Panc1 (cell line): ENCODE results near the gene ZNF354C. TPM values are rescaled to one million over a fixed set of nuclear protein-coding genes. Genes with fewer than 3 reads are reported as not detected.

Experiments
- ATAC-seq: fragments of 200-7000 bp; cut with Tn5 transposase; 2 replicates; pipeline ENCODE4 v1.9.1; 2020; ENCODE audit warnings: mild to moderate bottlenecking, moderate library complexity
- BruUV-seq: library from RNA; stranded (reverse); fragments of 400-500 nt; replicated peaks from 2 replicates; lab custom pipeline; 2021; lab: Mats Ljungman, UMichigan
- CTCF ChIA-PET: fragments of 300-600 bp; sonication (Branson Sonifier 250); formaldehyde crosslinking; loops from one replicate; lab custom pipeline; 2022; ENCODE audit warnings: antibody characterized with exemption; lab: Charles Lee
- POLR2A ChIA-PET: fragments of 300-600 bp; sonication (Branson Sonifier 250); formaldehyde crosslinking; loops from one replicate; lab custom pipeline; 2022; ENCODE audit warnings: antibody characterized with exemption; lab: Charles Lee
- DNase-seq: peaks from one replicate; pipeline ENCODE4 v3.0.0-alpha.2; 2010; ENCODE audit warnings: low read depth, low spot score
- H3K27ac ChIP-seq: 2 replicates; pipeline ENCODE4 v1.5.1; 2011; ENCODE audit warnings: mild to moderate bottlenecking, low read length, inconsistent platforms
- H3K27me3 ChIP-seq: fragments of 200-500 bp; sonication (Bioruptor generic); 2 replicates; pipeline ENCODE4 v1.6.0; 2014; ENCODE audit warnings: low read length, inconsistent platforms; ENCODE audit not compliant: control insufficient read depth, insufficient read depth
- H3K36me3 ChIP-seq: fragments of 200-500 bp; sonication (Bioruptor generic); 2 replicates; pipeline ENCODE4 v1.5.1; 2014; ENCODE audit warnings: inconsistent platforms, mild to moderate bottlenecking, low read length, moderate library complexity; ENCODE audit not compliant: control insufficient read depth, insufficient read depth
- H3K4me1 ChIP-seq: 2 replicates; pipeline ENCODE4 v1.5.1; 2011; ENCODE audit warnings: inconsistent platforms, mild to moderate bottlenecking, low read length, moderate library complexity; ENCODE audit not compliant: control insufficient read depth, insufficient read depth
- H3K4me3 ChIP-seq, 2 experiments: 2 replicates each; pipeline ENCODE4 v1.5.1; 2011 to 2012; ENCODE audit warnings: low read depth in 2 of 2, low read length in 2 of 2, mild to moderate bottlenecking in 2 of 2, inconsistent platforms in 1 of 2, moderate library complexity in 1 of 2
- H3K9me3 ChIP-seq: fragments of 200-500 bp; sonication (Bioruptor generic); 2 replicates; pipeline ENCODE4 v1.5.1; 2014; ENCODE audit warnings: low read depth, mild to moderate bottlenecking, inconsistent platforms, low read length, moderate library complexity; ENCODE audit not compliant: control insufficient read depth, insufficient read depth
- POLR2AphosphoS5 ChIP-seq: IDR thresholded peaks from 2 replicates; pipeline ENCODE4 v1.6.1; 2012; ENCODE audit warnings: mild to moderate bottlenecking, low read depth, low read length, moderate library complexity
- SIN3A ChIP-seq: IDR thresholded peaks from 2 replicates; pipeline ENCODE4 v1.6.1; 2012; ENCODE audit warnings: low read depth, mild to moderate bottlenecking, low read length, moderate library complexity, borderline replicate concordance; ENCODE audit not compliant: insufficient read depth
- TCF7L2 ChIP-seq: IDR thresholded peaks from 2 replicates; pipeline ENCODE4 v1.6.1; 2011; ENCODE audit warnings: mild to moderate bottlenecking, low read depth, low read length, inconsistent platforms
- in situ Hi-C: cut with HindIII; loops from 2 replicates; pipeline ENCODE4 v1.10.0; 2016; ENCODE audit warnings: low sequenced_read_pairs, low pct_unique_long_range_greater_than_20kb
- intact Hi-C: fragments of 100-400 bp; cut with micrococcal nuclease; formaldehyde crosslinking; loops from one replicate; pipeline ENCODE4 v1.10.0; 2022; ENCODE audit not compliant: unreplicated experiment
- total RNA-seq: library from RNA; stranded (reverse); gene quantifications from one replicate; pipeline ENCODE4 v1.2.1, GENCODE V29; 2021; ENCODE audit not compliant: unreplicated experiment
- TF ChIP-seq, protein P1 (sequence below): fragments of 450-650 bp; IDR thresholded peaks from 2 replicates; pipeline ENCODE4 v1.5.1; 2017; ENCODE audit warnings: mild to moderate bottlenecking
- TF ChIP-seq, protein P2 (sequence below), 2 experiments: IDR thresholded peaks; 2 replicates each; pipeline ENCODE4 v1.6.1; 2011 to 2012; ENCODE audit warnings: low read depth in 2 of 2, control low read depth in 1 of 2, low read length in 1 of 2, mild to moderate bottlenecking in 1 of 2, moderate library complexity in 1 of 2; ENCODE audit not compliant: insufficient read depth in 1 of 2

ZNF354C gene
- total RNA-seq, 1 experiment from 2014 or later = 4.3 TPM

DNA sequence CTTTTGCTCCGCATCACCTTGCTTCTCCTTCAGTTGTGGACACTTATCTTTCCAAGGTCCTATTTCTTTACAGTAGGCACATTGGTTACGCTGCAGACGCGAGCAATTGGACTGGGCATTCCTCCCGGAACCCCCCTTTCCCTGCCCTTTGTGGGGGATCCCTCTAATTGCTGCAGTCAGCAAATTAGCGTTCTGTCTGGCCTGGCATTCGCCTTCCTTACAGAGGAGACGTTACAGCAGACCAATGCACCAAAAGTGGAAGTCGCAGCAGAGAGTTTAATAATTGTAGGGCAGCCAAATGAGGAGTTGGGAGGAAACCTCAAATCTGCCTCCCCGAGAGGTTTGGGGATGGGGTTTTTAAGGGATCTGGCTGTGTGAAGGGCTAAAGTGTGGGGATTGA is 5.3 kb upstream of the ZNF354C start:
- Histone ChIP-seq H3K4me1 (no peaks in the 10 kb centered on the region), H3K27ac (no peak overlapping the region), H3K27me3 (no peaks in the 10 kb centered on the region), H3K9me3 (peaks cover 10% of the 10 kb centered on the region; the same call in 1 of the 2 replicates), H3K36me3 (no peaks in the 10 kb centered on the region), H3K4me3 (no peak overlapping the region)
- BruUV-seq = no TSS peak
- TF ChIP-seq TCF7L2 (no peak), SIN3A (no peak), POLR2AphosphoS5 (no peak)
- TF ChIP-seq, protein P1, sequence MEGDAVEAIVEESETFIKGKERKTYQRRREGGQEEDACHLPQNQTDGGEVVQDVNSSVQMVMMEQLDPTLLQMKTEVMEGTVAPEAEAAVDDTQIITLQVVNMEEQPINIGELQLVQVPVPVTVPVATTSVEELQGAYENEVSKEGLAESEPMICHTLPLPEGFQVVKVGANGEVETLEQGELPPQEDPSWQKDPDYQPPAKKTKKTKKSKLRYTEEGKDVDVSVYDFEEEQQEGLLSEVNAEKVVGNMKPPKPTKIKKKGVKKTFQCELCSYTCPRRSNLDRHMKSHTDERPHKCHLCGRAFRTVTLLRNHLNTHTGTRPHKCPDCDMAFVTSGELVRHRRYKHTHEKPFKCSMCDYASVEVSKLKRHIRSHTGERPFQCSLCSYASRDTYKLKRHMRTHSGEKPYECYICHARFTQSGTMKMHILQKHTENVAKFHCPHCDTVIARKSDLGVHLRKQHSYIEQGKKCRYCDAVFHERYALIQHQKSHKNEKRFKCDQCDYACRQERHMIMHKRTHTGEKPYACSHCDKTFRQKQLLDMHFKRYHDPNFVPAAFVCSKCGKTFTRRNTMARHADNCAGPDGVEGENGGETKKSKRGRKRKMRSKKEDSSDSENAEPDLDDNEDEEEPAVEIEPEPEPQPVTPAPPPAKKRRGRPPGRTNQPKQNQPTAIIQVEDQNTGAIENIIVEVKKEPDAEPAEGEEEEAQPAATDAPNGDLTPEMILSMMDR = no peak
- TF ChIP-seq, protein P2, sequence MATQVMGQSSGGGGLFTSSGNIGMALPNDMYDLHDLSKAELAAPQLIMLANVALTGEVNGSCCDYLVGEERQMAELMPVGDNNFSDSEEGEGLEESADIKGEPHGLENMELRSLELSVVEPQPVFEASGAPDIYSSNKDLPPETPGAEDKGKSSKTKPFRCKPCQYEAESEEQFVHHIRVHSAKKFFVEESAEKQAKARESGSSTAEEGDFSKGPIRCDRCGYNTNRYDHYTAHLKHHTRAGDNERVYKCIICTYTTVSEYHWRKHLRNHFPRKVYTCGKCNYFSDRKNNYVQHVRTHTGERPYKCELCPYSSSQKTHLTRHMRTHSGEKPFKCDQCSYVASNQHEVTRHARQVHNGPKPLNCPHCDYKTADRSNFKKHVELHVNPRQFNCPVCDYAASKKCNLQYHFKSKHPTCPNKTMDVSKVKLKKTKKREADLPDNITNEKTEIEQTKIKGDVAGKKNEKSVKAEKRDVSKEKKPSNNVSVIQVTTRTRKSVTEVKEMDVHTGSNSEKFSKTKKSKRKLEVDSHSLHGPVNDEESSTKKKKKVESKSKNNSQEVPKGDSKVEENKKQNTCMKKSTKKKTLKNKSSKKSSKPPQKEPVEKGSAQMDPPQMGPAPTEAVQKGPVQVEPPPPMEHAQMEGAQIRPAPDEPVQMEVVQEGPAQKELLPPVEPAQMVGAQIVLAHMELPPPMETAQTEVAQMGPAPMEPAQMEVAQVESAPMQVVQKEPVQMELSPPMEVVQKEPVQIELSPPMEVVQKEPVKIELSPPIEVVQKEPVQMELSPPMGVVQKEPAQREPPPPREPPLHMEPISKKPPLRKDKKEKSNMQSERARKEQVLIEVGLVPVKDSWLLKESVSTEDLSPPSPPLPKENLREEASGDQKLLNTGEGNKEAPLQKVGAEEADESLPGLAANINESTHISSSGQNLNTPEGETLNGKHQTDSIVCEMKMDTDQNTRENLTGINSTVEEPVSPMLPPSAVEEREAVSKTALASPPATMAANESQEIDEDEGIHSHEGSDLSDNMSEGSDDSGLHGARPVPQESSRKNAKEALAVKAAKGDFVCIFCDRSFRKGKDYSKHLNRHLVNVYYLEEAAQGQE (IDR thresholded peaks at IDR 0.05; ENCODE audit: insufficient read depth in 1 of 2, low read depth in 2 of 2, low read length in 1 of 2) = no peak
- CTCF ChIA-PET = no interaction called here
- in situ Hi-C loops (no loop called here), intact Hi-C loops (no loop called here)
- POLR2A ChIA-PET = no interaction called here
- ATAC-seq = no peak
- no peak for DNase-seq

DNA sequence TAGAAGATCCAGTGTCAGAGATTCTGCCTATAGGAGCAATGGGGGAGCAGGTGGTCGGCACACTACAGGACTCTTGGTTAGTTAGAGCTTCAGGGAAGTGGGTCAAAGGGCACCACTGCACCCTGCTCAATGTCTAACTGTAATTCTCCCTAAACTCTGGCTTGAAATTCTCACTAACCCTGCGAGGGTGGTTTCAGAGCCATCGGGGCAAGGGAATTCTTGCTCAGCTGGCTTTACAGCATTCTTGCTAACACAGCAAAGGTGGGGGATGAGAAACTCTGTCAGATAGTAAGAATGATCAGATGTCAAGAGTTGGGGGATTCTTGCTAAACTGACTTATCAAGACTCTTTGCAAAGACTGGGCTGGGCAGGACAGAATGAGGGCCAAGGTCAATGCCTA is 4.7 kb upstream of the ZNF354C start:
- TF ChIP-seq TCF7L2 = no peak
- TF ChIP-seq, protein P1 = no peak
- TF ChIP-seq, protein P2 (IDR thresholded peaks at IDR 0.05; ENCODE audit: insufficient read depth in 1 of 2, low read depth in 2 of 2, low read length in 1 of 2) = no peak
- TF ChIP-seq POLR2AphosphoS5 = no peak
- no peak for TF ChIP-seq SIN3A
- Histone ChIP-seq H3K9me3 (peaks cover 10% of the 10 kb centered on the region; the same call in 1 of the 2 replicates), H3K36me3 (no peaks in the 10 kb centered on the region), H3K27ac (no peak overlapping the region), H3K4me1 (no peaks in the 10 kb centered on the region), H3K4me3 (no peak overlapping the region), H3K27me3 (no peaks in the 10 kb centered on the region)
- no peak for ATAC-seq
- intact Hi-C loops = no loop called here
- POLR2A ChIA-PET = no interaction called here
- in situ Hi-C loops = no loop called here
- CTCF ChIA-PET = no interaction called here
- DNase-seq = no peak
- BruUV-seq = no TSS peak
